ENCODE results near the gene BROX. TPM values are rescaled to one million over a fixed set of nuclear protein-coding genes. Genes with fewer than 3 reads are reported as not detected.
"Not testable (repeated sequence)": the region's sequence is repeated elsewhere in the genome, so short reads cannot be mapped to it uniquely, and the experiment has no call there.

Gene BROX
- total and polyA plus RNA-seq, 2 donors (not counting 3 experiments of a cell fraction or from before 2014, with no cell fraction given) = 7.3 to 39.7 TPM

DNA sequence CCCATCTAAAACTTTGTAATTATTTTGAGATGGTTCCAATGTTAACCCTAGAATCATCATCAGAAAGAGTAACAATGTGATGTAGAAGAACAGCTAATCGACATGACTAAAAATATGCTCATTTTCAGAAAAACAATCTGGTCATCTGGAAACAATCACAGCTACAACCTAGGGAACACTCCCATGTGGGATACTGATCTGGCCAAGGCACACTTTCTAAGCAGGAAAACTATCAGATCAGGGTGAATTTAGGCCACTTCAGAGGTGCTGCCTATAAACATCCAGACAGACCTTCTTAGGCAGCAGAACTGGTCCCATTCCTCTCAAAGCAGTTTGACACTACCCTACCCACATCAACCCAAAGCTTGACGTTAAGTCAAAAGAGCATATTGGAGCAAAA is 43.3 kb upstream of the BROX start:
- H3K79me2 ChIP-seq (ENCODE audit: control insufficient read depth, insufficient read depth, low read length); H3K9ac ChIP-seq (replicated peaks; ENCODE audit: extremely low read depth, insufficient read depth, low read length); H3K9me3 ChIP-seq (replicated peaks; ENCODE audit: control insufficient read depth, insufficient read depth, low read length); POLR2A ChIA-PET; H4K20me1 ChIP-seq (replicated peaks; ENCODE audit: control insufficient read depth, extremely low read depth, insufficient read depth, low read length); CTCF ChIA-PET; H3K4me3 ChIP-seq (replicated peaks in 1 of 3; ENCODE audit: insufficient read depth in 1 of 3, low read depth in 1 of 3, low read length in 3 of 3); H2AFZ ChIP-seq (ENCODE audit: low read depth, low read length); DNase-seq (ENCODE audit: low read depth, low spot score); dilution Hi-C loops (cut with MboI; ENCODE audit: extremely low pct_ligation_motif_present, low sequenced_read_pairs); H3K4me2 ChIP-seq (ENCODE audit: insufficient read depth, low read length); H3K27me3 ChIP-seq (ENCODE audit: control insufficient read depth in 2 of 2, insufficient read depth in 2 of 2, low read length in 2 of 2); H3K9me1 ChIP-seq (replicated peaks; ENCODE audit: control insufficient read depth, extremely low read depth, insufficient read depth, low read length); intact Hi-C loops (cut with micrococcal nuclease); FAIRE-seq; BruUV-seq (replicated peaks); H3K4me1 ChIP-seq (ENCODE audit: control insufficient read depth, extremely low read depth, insufficient read depth, low read length); H3K27ac ChIP-seq (ENCODE audit: insufficient read depth, low read depth, low read length): not testable (repeated sequence)
- peaks cover 17 to 22% of the 10 kb centered on the region in 2 experiments for H3K36me3 ChIP-seq (ENCODE audit: control insufficient read depth in 2 of 2, extremely low read depth in 1 of 2, insufficient read depth in 2 of 2, low read length in 2 of 2)

DNA sequence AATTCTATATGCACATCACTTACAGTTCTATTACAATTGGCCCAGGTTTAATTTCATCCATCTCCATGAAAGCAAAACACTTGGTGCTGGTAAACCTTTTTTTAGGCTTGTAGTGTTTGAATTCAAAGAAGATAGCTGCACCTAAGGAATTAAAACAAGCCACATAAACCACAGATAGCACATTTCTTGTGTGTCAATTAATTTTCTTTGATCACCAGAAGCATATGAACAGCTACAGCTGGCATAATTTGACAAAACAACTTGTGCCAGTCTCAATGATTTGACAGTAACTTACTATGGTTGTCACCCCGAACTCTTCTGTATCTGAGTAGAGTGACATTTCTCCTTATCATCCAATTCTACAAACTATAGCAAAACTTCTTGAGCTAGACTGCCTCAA is 42.3 kb upstream of the BROX start:
- no peak overlapping the region for H3K9ac ChIP-seq (replicated peaks; ENCODE audit: extremely low read depth, insufficient read depth, low read length)
- H3K9me3 ChIP-seq (replicated peaks; ENCODE audit: control insufficient read depth, insufficient read depth, low read length) = no peaks in the 10 kb centered on the region
- no peaks in the 10 kb centered on the region for H4K20me1 ChIP-seq (replicated peaks; ENCODE audit: control insufficient read depth, extremely low read depth, insufficient read depth, low read length)
- POLR2A ChIA-PET = no interaction called here
- no peak overlapping the region for H3K4me2 ChIP-seq (ENCODE audit: insufficient read depth, low read length)
- H3K27me3 ChIP-seq (ENCODE audit: control insufficient read depth in 2 of 2, insufficient read depth in 2 of 2, low read length in 2 of 2) = no peaks in the 10 kb centered on the region
- no peak overlapping the region for H2AFZ ChIP-seq (ENCODE audit: low read depth, low read length)
- H3K4me1 ChIP-seq (ENCODE audit: control insufficient read depth, extremely low read depth, insufficient read depth, low read length) = no peaks in the 10 kb centered on the region
- H3K36me3 ChIP-seq (ENCODE audit: control insufficient read depth in 2 of 2, extremely low read depth in 1 of 2, insufficient read depth in 2 of 2, low read length in 2 of 2) = peaks cover 18 to 19% of the 10 kb centered on the region in 2 experiments
- dilution Hi-C loops (cut with MboI; ENCODE audit: extremely low pct_ligation_motif_present, low sequenced_read_pairs) = no loop called here
- FAIRE-seq (no peak), DNase-seq (ENCODE audit: low read depth, low spot score) (no peak)
- BruUV-seq (replicated peaks) = no TSS peak
- no peak overlapping the region for H3K27ac ChIP-seq (ENCODE audit: insufficient read depth, low read depth, low read length)
- TF ChIP-seq, protein P1, sequence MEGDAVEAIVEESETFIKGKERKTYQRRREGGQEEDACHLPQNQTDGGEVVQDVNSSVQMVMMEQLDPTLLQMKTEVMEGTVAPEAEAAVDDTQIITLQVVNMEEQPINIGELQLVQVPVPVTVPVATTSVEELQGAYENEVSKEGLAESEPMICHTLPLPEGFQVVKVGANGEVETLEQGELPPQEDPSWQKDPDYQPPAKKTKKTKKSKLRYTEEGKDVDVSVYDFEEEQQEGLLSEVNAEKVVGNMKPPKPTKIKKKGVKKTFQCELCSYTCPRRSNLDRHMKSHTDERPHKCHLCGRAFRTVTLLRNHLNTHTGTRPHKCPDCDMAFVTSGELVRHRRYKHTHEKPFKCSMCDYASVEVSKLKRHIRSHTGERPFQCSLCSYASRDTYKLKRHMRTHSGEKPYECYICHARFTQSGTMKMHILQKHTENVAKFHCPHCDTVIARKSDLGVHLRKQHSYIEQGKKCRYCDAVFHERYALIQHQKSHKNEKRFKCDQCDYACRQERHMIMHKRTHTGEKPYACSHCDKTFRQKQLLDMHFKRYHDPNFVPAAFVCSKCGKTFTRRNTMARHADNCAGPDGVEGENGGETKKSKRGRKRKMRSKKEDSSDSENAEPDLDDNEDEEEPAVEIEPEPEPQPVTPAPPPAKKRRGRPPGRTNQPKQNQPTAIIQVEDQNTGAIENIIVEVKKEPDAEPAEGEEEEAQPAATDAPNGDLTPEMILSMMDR (IDR thresholded peaks at IDR 0.05; ENCODE audit: extremely low read depth in 1 of 2, insufficient read depth in 1 of 2, low read depth in 1 of 2, low read length in 2 of 2) = no peak
- TF ChIP-seq EZH2 (IDR thresholded peaks at IDR 0.05; ENCODE audit: borderline replicate concordance, low read depth, low read length, severe bottlenecking) = no peak
- no peak for TF ChIP-seq POLR2A (IDR thresholded peaks at IDR 0.05; ENCODE audit: low read depth, low read length)
- TF ChIP-seq, protein P2, sequence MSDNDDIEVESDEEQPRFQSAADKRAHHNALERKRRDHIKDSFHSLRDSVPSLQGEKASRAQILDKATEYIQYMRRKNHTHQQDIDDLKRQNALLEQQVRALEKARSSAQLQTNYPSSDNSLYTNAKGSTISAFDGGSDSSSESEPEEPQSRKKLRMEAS (IDR thresholded peaks at IDR 0.05; ENCODE audit: insufficient read depth, insufficient read length) = no peak
- TF ChIP-seq POLR2AphosphoS5 (IDR thresholded peaks at IDR 0.05; ENCODE audit: insufficient read depth, low read depth, low read length) = no peak
- TF ChIP-seq MYC (IDR thresholded peaks at IDR 0.05; ENCODE audit: low read depth, low read length) = no peak
- TF ChIP-seq GATA2 (IDR thresholded peaks at IDR 0.05; ENCODE audit: insufficient read depth, insufficient read length, low read depth, low read length) = no peak
- TF ChIP-seq JUN (IDR thresholded peaks at IDR 0.05; ENCODE audit: borderline replicate concordance, insufficient read depth, insufficient read length, low read depth) = no peak
- TF ChIP-seq FOS (IDR thresholded peaks at IDR 0.05; ENCODE audit: borderline replicate concordance, insufficient read depth, low read length) = no peak
- CTCF ChIA-PET = interaction anchor here (1.5 to 2.0 kb wide), 3 partner anchors 12 to 205 kb away, joined by 3 to 7 read pairs (median 5); no protein-coding TSS in a partner anchor
- intact Hi-C loops (cut with micrococcal nuclease) = no loop called here
- no peaks in the 10 kb centered on the region for H3K79me2 ChIP-seq (ENCODE audit: control insufficient read depth, insufficient read depth, low read length)
- no peak overlapping the region for H3K4me3 ChIP-seq (replicated peaks in 1 of 3; ENCODE audit: insufficient read depth in 1 of 3, low read depth in 1 of 3, low read length in 3 of 3)
- no peaks in the 10 kb centered on the region for H3K9me1 ChIP-seq (replicated peaks; ENCODE audit: control insufficient read depth, extremely low read depth, insufficient read depth, low read length)

Data from endothelial cell of umbilical vein (primary cell).